ENCODE measurements around the gene EBF4.
A peak's percentile ranks its signal among the peaks of the same experiment; 100 is the strongest.

Gene EBF4

DNA sequence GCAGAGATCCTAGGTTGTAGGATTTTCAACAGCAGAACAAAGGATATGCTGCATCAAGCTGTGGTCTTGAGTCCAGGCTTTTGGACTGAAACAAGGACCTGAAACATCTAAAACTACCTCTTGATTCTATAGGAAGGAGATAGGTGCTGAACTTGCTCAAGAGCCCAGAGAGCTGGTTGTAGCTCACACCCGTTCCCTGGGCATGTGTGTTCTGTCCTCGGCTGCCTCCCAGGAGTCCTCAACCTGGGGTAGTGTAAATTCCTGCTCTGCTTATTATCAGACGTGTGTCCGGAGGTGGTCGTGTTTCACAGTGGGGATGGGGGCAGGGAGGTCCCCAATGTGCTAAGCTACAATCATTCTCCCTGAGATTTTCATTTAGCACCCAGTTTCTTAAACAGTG lies 35.3 kb upstream of the EBF4 start:
- Histone ChIP-seq H3K36me3 (ENCODE audit: control insufficient read depth, insufficient read depth, low read length) (peaks cover 49% of the 10 kb centered on the region), H3K4me3 (replicated peaks; ENCODE audit: low read depth, low read length) (no peak overlapping the region), H3K27me3 (replicated peaks; ENCODE audit: control insufficient read depth, insufficient read depth, low read length) (no peaks in the 10 kb centered on the region)
- no peak for DNase-seq (ENCODE audit: extremely low read depth, insufficient read length)
- TF ChIP-seq, protein P1, sequence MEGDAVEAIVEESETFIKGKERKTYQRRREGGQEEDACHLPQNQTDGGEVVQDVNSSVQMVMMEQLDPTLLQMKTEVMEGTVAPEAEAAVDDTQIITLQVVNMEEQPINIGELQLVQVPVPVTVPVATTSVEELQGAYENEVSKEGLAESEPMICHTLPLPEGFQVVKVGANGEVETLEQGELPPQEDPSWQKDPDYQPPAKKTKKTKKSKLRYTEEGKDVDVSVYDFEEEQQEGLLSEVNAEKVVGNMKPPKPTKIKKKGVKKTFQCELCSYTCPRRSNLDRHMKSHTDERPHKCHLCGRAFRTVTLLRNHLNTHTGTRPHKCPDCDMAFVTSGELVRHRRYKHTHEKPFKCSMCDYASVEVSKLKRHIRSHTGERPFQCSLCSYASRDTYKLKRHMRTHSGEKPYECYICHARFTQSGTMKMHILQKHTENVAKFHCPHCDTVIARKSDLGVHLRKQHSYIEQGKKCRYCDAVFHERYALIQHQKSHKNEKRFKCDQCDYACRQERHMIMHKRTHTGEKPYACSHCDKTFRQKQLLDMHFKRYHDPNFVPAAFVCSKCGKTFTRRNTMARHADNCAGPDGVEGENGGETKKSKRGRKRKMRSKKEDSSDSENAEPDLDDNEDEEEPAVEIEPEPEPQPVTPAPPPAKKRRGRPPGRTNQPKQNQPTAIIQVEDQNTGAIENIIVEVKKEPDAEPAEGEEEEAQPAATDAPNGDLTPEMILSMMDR (IDR thresholded peaks at IDR 0.05; ENCODE audit: insufficient read depth, low read length, poor library complexity, severe bottlenecking), result no peak

DNA sequence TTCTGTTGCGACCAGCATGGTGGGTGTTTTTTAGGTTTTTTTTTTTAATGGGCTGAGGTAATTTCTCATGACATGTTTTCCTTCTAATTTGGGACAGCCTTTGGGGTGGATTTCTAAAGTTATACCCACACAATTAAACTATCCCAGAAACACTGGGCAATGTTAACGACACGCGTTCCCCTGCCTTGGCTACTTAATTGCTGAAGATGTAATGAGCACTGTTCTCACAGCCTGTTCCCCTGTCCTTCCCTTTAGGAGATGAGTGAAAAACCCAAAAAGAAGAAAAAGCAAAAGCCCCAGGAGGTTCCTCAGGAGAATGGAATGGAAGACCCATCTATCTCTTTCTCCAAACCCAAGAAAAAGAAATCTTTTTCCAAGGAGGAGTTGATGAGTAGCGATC lies 34.9 kb upstream of the EBF4 start:
- no peak for DNase-seq (ENCODE audit: extremely low read depth, insufficient read length)
- Histone ChIP-seq H3K27me3 (replicated peaks; ENCODE audit: control insufficient read depth, insufficient read depth, low read length) (no peaks in the 10 kb centered on the region), H3K36me3 (ENCODE audit: control insufficient read depth, insufficient read depth, low read length) (peaks cover 49% of the 10 kb centered on the region), H3K4me3 (replicated peaks; ENCODE audit: low read depth, low read length) (no peak overlapping the region)
- TF ChIP-seq, protein P1 (IDR thresholded peaks at IDR 0.05; ENCODE audit: insufficient read depth, low read length, poor library complexity, severe bottlenecking), result no peak

DNA sequence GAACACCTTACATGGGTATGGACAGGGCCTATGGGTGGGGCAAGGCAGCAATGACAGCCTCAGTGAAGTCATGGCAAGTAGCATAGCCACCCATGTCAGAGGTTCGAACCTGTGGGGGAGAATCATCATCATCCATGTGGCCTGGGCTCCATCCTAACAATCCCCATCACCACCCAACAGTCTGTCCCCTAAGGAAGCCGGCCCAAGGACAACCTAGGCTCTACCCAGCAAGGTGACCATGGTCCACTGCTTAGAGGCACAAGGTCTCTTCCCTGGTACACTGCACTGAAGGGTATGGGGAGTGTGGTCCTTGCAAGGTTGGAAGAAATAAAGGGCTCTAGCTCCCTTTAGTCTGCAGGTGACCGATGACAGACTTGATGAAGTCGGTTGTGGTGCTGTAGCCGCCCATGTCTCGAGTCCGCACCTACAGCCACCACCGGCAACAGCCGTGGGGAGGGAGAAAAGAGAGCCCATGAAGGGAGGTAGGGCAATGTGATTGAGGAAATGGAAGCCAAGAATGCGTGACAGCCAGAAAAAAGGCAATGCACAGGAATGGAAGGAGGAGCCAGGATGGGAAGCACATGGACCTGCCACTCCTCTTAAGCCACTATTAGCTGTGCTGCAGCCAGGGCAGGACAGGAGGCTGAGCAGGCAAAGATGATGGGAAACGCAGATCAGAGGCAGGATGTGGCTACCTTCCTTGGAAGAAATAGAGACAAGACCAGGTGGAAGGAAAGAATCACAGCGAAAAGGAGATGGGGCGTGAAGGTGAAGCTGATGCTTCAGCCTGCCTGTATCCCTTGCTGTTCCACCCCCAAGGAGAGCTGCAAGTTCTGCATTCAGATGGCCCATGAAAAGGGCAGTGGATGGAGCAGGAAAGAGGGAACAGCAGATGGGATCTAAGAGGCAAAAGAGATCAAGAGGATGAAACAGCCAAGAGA lies 33.9 kb upstream of the EBF4 start:
- no peak overlapping the region for H3K4me3 ChIP-seq (replicated peaks; ENCODE audit: low read depth, low read length)
- H3K27me3 ChIP-seq (replicated peaks; ENCODE audit: control insufficient read depth, insufficient read depth, low read length), result no peaks in the 10 kb centered on the region
- peaks cover 49% of the 10 kb centered on the region for H3K36me3 ChIP-seq (ENCODE audit: control insufficient read depth, insufficient read depth, low read length)
- DNase-seq (ENCODE audit: extremely low read depth, insufficient read length), result no peak
- TF ChIP-seq, protein P1 (IDR thresholded peaks at IDR 0.05; ENCODE audit: insufficient read depth, low read length, poor library complexity, severe bottlenecking), result no peak

DNA sequence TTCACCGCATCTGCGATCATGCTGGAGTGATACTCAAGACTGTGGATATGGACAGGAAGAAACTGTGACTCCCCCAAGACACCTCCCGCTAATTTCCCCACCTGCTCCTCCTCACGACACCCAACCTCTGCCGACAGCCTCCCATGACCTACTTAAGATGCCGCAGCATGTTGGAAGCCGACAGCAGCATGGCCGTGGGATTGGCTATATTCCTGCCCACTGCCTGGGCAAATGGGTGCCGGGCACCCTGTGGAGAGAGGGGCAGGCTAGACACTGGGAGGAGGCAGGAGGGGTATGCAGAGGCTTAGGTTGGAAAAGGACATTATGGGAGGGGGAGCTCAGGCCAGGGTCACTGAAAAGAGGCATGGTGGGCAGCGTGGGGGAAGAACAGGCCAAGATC lies 33.0 kb upstream of the EBF4 start:
- H3K4me3 ChIP-seq (replicated peaks; ENCODE audit: low read depth, low read length), result no peak overlapping the region
- H3K36me3 ChIP-seq (ENCODE audit: control insufficient read depth, insufficient read depth, low read length), result peaks cover 42% of the 10 kb centered on the region
- no peaks in the 10 kb centered on the region for H3K27me3 ChIP-seq (replicated peaks; ENCODE audit: control insufficient read depth, insufficient read depth, low read length)
- DNase-seq (ENCODE audit: extremely low read depth, insufficient read length), result no peak
- TF ChIP-seq, protein P1 (IDR thresholded peaks at IDR 0.05; ENCODE audit: insufficient read depth, low read length, poor library complexity, severe bottlenecking), result no peak

DNA sequence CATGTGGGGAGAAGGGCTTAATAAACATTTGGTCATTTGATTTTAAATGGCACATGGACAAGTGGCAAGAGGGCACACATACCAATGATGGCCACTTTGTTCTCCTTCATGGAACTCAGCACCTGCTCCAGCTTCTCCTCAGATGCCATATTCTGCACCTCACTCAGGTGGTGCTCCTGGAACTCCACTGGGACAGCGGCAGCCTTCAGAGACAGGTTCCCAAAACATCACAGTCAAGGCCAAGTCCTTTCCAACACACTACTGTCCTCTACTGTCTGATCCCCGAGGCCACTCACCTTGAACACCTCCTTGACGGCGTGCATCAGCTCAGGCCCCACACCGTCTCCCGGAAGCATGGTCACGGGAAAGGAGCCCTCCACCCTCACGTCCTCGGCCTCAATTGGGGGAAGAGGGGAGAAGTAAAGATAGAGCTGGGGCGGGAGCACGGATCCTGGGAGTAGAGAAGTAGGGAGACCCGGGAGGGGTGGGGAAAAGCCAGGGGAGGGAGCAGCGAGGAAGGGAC lies 29.2 kb upstream of the EBF4 start:
- no peak for DNase-seq (ENCODE audit: extremely low read depth, insufficient read length)
- Histone ChIP-seq H3K4me3 (replicated peaks; ENCODE audit: low read depth, low read length) (peak overlapping the region; percentile 76), H3K36me3 (ENCODE audit: control insufficient read depth, insufficient read depth, low read length) (peaks cover 8% of the 10 kb centered on the region), H3K27me3 (replicated peaks; ENCODE audit: control insufficient read depth, insufficient read depth, low read length) (no peaks in the 10 kb centered on the region)
- TF ChIP-seq, protein P1 (IDR thresholded peaks at IDR 0.05; ENCODE audit: insufficient read depth, low read length, poor library complexity, severe bottlenecking), result no peak
